ENCODE data around the gene ENPP3.

ENPP3 gene

DNA sequence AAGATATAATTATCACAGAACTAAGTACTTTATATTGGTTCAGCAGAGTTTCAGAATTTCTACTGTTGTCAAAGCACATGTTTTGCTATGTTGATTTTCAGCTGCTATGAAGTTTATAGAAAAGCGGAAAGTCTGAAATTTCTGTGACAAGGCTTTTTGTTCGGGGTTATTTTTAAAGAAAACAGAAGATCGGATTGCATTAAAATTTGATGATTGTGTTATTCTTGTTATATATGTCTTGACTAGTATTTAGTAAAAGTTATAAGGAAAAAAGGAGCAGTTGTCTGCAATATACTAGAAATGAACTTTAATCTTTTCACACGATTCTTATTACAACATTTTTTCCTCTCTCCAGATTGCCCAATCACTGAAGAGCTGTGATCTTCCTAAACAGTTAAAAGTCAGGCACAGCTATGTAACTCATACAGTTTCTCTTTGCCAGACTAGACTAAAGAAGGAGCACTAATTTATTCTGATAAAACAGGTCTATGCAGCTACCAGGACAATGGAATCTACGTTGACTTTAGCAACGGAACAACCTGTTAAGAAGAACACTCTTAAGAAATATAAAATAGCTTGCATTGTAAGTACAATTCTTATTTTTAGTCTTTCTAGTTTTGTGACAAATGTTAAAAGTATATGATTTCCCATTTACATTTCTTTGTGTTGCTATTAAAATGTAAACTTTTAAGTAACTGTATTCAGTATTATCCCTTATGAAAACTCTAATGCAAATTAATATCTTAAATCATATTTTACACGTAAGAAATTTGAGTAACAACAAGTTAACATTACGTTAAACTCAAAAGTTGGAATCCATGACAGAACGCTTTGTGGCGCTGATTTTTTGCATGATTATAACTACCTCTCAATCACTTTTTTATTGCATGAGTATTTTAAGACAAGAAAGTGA is at the start of gene ENPP3:
ENPP3 (plus strand) TSS at position 423 of the 913 bp plus-strand sequence; CDS start at position 506, 83 bp downstream.
- DNase-seq (ENCODE audit: extremely low read depth, low read depth), result no peak
- no peak for TF ChIP-seq CTCF (IDR thresholded peaks at IDR 0.05; ENCODE audit: low read depth, low read length)

DNA sequence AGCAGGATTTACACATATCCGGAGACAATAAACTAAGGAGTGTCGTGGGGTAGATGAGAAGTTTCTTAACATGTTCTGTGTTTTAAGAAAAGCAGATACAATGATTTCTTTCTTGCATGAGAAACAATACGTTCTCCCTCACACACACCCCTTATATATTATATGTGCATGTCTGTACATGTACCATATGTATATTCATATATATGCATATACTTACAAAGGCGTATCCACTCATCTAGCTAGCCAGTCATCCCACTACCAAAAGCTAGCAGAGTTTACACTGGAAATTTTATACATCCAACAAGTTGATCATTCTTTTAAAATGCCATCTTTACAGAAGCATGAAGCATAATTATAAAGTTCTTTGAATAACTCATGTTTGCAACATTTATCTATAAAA is 49.2 kb upstream of the ENPP3 start:
- no peak for TF ChIP-seq CTCF (IDR thresholded peaks at IDR 0.05; ENCODE audit: low read depth, low read length)

GRCh38 chr6:131588643-131589042 is 48.5 kb upstream of the ENPP3 start:
- no peak for DNase-seq (ENCODE audit: extremely low read depth, low read depth)
- no peak for TF ChIP-seq CTCF (IDR thresholded peaks at IDR 0.05; ENCODE audit: low read depth, low read length)

More for the DNA sequence above, 49.2 kb upstream of the ENPP3 start:
- DNase-seq (ENCODE audit: extremely low read depth, low read depth), result no peak

DNA sequence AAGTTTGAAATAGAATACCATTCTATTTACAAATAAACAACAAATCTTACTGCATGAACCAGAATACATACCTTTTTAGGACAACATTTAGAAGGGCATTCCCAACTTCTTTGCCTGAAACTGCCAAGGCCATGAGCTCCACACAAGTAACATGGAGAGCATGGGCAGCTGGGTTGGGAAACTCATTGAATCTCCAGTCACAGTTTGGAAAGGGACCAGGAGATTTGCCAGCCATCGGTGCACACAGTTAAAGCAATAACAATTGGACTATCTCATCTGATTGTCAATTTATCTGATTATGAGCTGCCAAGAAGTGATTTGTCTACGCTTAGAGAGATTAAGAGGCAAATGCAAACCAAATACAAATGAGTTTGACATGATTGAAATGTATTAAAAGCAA is 44.2 kb upstream of the ENPP3 start:
- DNase-seq (ENCODE audit: extremely low read depth, low read depth), result no peak
- no peak for TF ChIP-seq CTCF (IDR thresholded peaks at IDR 0.05; ENCODE audit: low read depth, low read length)

GRCh38 chr6:131594074-131594473 is 43.0 kb upstream of the ENPP3 start:
- no peak for TF ChIP-seq CTCF (IDR thresholded peaks at IDR 0.05; ENCODE audit: low read depth, low read length)
- DNase-seq (ENCODE audit: extremely low read depth, low read depth), result no peak

GRCh38 chr6:131597446-131597845 is 39.7 kb upstream of the ENPP3 start:
- peak; percentile 20 for TF ChIP-seq CTCF (IDR thresholded peaks at IDR 0.05; ENCODE audit: low read depth, low read length)
- no peak for DNase-seq (ENCODE audit: extremely low read depth, low read depth)

DNA sequence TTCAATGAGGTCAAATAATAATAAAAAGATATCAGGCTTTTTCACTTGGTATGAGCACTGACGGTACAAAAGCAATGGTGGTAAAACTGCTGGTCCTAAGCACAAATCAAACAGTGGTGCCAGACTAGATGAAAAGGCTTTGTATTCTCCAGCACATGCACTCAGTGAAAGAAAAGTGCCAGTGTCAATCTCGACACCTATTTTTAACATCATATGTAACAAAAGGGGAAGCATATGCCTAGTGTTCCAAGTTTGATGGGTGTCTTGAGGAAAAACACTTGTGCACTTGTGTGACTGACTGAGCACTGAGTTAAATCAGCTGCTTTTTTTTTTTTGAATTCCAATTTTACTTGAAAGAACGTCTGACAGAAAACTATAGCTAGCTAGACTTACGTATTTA is 36.4 kb upstream of the ENPP3 start:
- DNase-seq (ENCODE audit: extremely low read depth, low read depth), result no peak
- TF ChIP-seq CTCF (IDR thresholded peaks at IDR 0.05; ENCODE audit: low read depth, low read length), result no peak
